BLaER1 treated with 17β-estradiol and CSF1 and Interleukin-3, amounts not matched to agents 10 nM and 100 nM (cell line): ENCODE data around the gene KIF17.

Experiments used
- H3K27ac ChIP-seq, 11 experiments: shearing (Covaris generic); formaldehyde crosslinking; 2 replicates each; pipeline ENCODE4 v1.8.1; 2022
- H3K27me3 ChIP-seq, 11 experiments: shearing (Covaris generic); formaldehyde crosslinking; 2 replicates each; pipeline ENCODE4 v1.8.1; 2022
- H3K36me3 ChIP-seq, 11 experiments: shearing (Covaris generic); formaldehyde crosslinking; 2 replicates each; pipeline ENCODE4 v1.8.1; 2022
- H3K4me1 ChIP-seq, 10 experiments: shearing (Covaris generic); formaldehyde crosslinking; 2 replicates each; pipeline ENCODE4 v1.8.1; 2022
- H3K4me2 ChIP-seq, 11 experiments: shearing (Covaris generic); formaldehyde crosslinking; 2 replicates each; pipeline ENCODE4 v1.8.1; 2022
- H3K4me3 ChIP-seq, 10 experiments: shearing (Covaris generic); formaldehyde crosslinking; 2 replicates each; pipeline ENCODE4 v1.8.1; 2022
- H3K9ac ChIP-seq, 11 experiments: shearing (Covaris generic); formaldehyde crosslinking; 2 replicates each; pipeline ENCODE4 v1.8.1; 2022
- H3K9me3 ChIP-seq, 11 experiments: shearing (Covaris generic); formaldehyde crosslinking; replicated peaks in 1 of 11; 2 replicates each; pipeline ENCODE4 v1.8.1; 2022
- H4K20me1 ChIP-seq, 11 experiments: shearing (Covaris generic); formaldehyde crosslinking; 2 replicates each; pipeline ENCODE4 v1.8.1; 2022
- Cebpa-rat ChIP-seq, 11 experiments: shearing (Covaris generic); IDR thresholded peaks; 2 replicates each; pipeline ENCODE4 v1.8.1; 2022

Gene KIF17

GRCh38 chr1:20729155-20729931 is 11.5 kb upstream of the KIF17 start:
- H3K9me3 ChIP-seq = no peaks in the 10 kb centered on the region
- no peak overlapping the region for H3K27ac ChIP-seq
- peaks cover 14 to 26% (median 16%) of the 10 kb centered on the region in 10 experiments for H3K4me1 ChIP-seq
- no peaks in the 10 kb centered on the region for H3K36me3 ChIP-seq
- peak overlapping the region in 1 of 11 experiments; percentile 32; a peak in 1 of 22 replicates for H3K4me2 ChIP-seq
- no peak overlapping the region for H3K4me3 ChIP-seq
- peaks cover 0 to 87% (median 28%) of the 10 kb centered on the region in 11 experiments; a peak in 17 of 22 replicates for H4K20me1 ChIP-seq
- H3K9ac ChIP-seq = no peak overlapping the region
- peaks cover 48 to 60% (median 55%) of the 10 kb centered on the region in 11 experiments for H3K27me3 ChIP-seq
- TF ChIP-seq Cebpa-rat (IDR thresholded peaks at IDR 0.05) = no peak

GRCh38 chr1:20728371-20729154 is 10.8 kb upstream of the KIF17 start:
- Histone ChIP-seq H3K4me2 (no peak overlapping the region), H3K9me3 (no peaks in the 10 kb centered on the region), H3K27ac (no peak overlapping the region), H3K4me3 (no peak overlapping the region), H3K4me1 (peaks cover 13 to 25% (median 16%) of the 10 kb centered on the region in 10 experiments), H3K9ac (no peak overlapping the region), H4K20me1 (peaks cover 0 to 92% (median 28%) of the 10 kb centered on the region in 11 experiments; a peak in 17 of 22 replicates), H3K27me3 (peaks cover 48 to 60% (median 55%) of the 10 kb centered on the region in 11 experiments), H3K36me3 (no peaks in the 10 kb centered on the region)
- no peak for TF ChIP-seq Cebpa-rat (IDR thresholded peaks at IDR 0.05)

DNA sequence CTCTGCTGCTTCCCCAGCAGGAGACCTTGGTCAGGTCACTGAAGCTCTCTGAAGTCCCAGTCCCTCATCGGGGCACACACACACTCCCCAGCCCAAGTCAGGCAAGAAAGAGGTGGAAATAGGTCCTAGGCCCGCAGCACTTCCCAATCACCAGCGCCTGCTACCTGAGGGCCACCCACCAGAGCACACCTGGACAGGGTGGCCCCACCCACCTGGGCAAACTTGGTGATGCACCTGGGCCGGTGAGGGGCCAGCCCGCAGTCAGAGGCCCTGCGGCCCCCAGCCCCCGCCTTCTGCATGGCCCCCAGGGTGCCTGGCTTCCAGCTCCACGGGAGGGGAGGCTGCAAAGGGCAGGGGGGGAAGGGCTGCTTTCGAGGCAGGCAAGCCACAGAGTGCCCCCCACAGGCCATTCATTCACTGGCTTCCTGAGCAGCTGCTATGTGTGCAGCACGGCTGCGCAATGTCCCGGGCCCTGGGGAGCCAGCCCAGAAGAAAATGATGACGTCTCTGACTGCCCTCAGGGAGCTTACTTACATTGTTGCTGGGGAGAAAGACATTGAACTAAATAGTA is 10.0 kb upstream of the KIF17 start:
- peaks cover 46 to 58% (median 50%) of the 10 kb centered on the region in 11 experiments for H3K27me3 ChIP-seq
- H4K20me1 ChIP-seq = peaks cover 0 to 91% (median 28%) of the 10 kb centered on the region in 11 experiments; a peak in 16 of 22 replicates
- H3K4me2 ChIP-seq = no peak overlapping the region
- H3K4me3 ChIP-seq = no peak overlapping the region
- no peak overlapping the region for H3K27ac ChIP-seq
- H3K9me3 ChIP-seq = no peaks in the 10 kb centered on the region
- no peak; a peak in 1 of 22 replicates for TF ChIP-seq Cebpa-rat (IDR thresholded peaks at IDR 0.05)
- H3K36me3 ChIP-seq = no peaks in the 10 kb centered on the region
- H3K9ac ChIP-seq = no peak overlapping the region
- peaks cover 6 to 18% (median 8%) of the 10 kb centered on the region in 10 experiments for H3K4me1 ChIP-seq

DNA sequence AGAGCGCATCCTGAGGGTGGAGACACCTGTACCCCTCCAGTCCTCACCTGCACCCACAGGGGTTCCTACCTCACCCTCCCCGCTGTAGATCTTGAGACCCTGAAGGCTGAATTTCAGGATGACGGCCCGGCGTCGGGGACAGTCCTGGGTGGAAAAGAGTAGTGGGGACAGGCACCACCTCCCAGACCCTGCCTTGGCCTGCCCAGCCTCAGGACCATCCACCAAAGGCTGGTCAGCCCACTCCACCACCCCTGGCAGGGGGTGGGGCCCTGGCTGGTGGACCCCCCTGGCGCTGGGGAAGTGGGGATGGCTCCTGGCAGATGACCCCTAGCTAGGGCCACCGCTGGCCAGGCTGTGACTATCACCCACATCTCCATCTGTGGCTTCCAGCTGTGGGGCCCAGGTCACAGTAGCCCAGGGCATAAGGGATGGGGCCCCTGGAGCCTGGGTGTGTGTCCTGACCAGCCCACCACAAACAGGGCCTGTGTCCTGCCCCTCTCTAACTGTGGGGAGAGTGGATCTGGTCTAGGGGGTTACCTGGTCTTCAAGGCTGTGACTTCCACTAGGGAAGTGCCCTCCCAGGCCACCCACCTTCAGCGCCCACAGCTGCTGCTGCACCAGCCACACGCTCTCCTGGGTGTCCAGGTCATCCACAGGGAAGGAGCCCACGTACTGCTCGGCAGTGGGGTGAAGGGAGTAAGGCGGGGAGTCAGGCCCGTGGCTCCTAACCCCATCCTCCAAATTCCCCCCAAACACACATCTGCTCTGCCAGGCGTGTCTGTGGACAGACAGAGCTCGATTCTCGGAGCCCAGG is 9.3 kb upstream of the KIF17 start:
- no peaks in the 10 kb centered on the region for H3K9me3 ChIP-seq
- peaks cover 39 to 51% (median 43%) of the 10 kb centered on the region in 11 experiments for H3K27me3 ChIP-seq
- H3K4me3 ChIP-seq = no peak overlapping the region
- H3K9ac ChIP-seq = no peak overlapping the region
- no peak overlapping the region for H3K4me2 ChIP-seq
- TF ChIP-seq Cebpa-rat (IDR thresholded peaks at IDR 0.05) = no peak
- no peak overlapping the region for H3K27ac ChIP-seq
- H4K20me1 ChIP-seq = peaks cover 0 to 91% (median 25%) of the 10 kb centered on the region in 11 experiments; a peak in 16 of 22 replicates
- H3K36me3 ChIP-seq = no peaks in the 10 kb centered on the region
- H3K4me1 ChIP-seq = peaks cover 0 to 11% (median 2%) of the 10 kb centered on the region in 10 experiments; a peak in 17 of 20 replicates

- peaks cover 0 to 93% (median 20%) of the 10 kb centered on the region in 11 experiments; a peak in 16 of 22 replicates for H4K20me1 ChIP-seq
- H3K27ac ChIP-seq = no peak overlapping the region
- H3K27me3 ChIP-seq = peaks cover 31 to 43% (median 35%) of the 10 kb centered on the region in 11 experiments
- no peak for TF ChIP-seq Cebpa-rat (IDR thresholded peaks at IDR 0.05)
- H3K36me3 ChIP-seq = no peaks in the 10 kb centered on the region
- no peak overlapping the region for H3K4me2 ChIP-seq
- no peak overlapping the region for H3K4me3 ChIP-seq
- peaks cover 0 to 9% (median 0%) of the 10 kb centered on the region in 10 experiments; a peak in 5 of 20 replicates for H3K4me1 ChIP-seq
- H3K9ac ChIP-seq = no peak overlapping the region
- no peaks in the 10 kb centered on the region for H3K9me3 ChIP-seq
These were observed 8.5 kb upstream of the KIF17 start for GRCh38 chr1:20726118-20726911.

- H3K9ac ChIP-seq = no peak overlapping the region
- H4K20me1 ChIP-seq = peaks cover 0 to 93% (median 11%) of the 10 kb centered on the region in 11 experiments; a peak in 15 of 22 replicates
- H3K4me2 ChIP-seq = no peak overlapping the region
- H3K36me3 ChIP-seq = no peaks in the 10 kb centered on the region
- H3K27ac ChIP-seq = no peak overlapping the region
- H3K27me3 ChIP-seq = peaks cover 22 to 34% (median 26%) of the 10 kb centered on the region in 11 experiments
- no peak for TF ChIP-seq Cebpa-rat (IDR thresholded peaks at IDR 0.05)
- no peaks in the 10 kb centered on the region for H3K9me3 ChIP-seq
- H3K4me3 ChIP-seq = no peak overlapping the region
- H3K4me1 ChIP-seq = peaks cover 0 to 5% (median 0%) of the 10 kb centered on the region in 10 experiments; a peak in 3 of 20 replicates
These were observed 7.6 kb upstream of the KIF17 start for GRCh38 chr1:20725189-20726117.
